Neuron (in vitro differentiated cells): ENCODE results near the gene ACTR1A.

Experiments
- H2AFZ ChIP-seq: one replicate; pipeline ENCODE4 v1.6.1; 2013; ENCODE audit warnings: low read depth, mild to moderate bottlenecking, inconsistent platforms, low read length, moderate library complexity
- H3K27me3 ChIP-seq: one replicate; pipeline ENCODE4 v1.6.1; 2013; ENCODE audit warnings: low read length; ENCODE audit not compliant: insufficient read depth
- H3K36me3 ChIP-seq: one replicate; pipeline ENCODE4 v1.6.1; 2013; ENCODE audit warnings: low read length; ENCODE audit not compliant: insufficient read depth
- H3K4me1 ChIP-seq: one replicate; pipeline ENCODE4 v1.6.1; 2013; ENCODE audit warnings: low read length; ENCODE audit not compliant: insufficient read depth
- H3K4me3 ChIP-seq: 2 replicates; pipeline ENCODE4 v1.5.1; 2013; ENCODE audit warnings: mild to moderate bottlenecking, low read length, moderate library complexity
- H3K9me3 ChIP-seq: one replicate; pipeline ENCODE4 v1.6.1; 2013; ENCODE audit warnings: low read length

ACTR1A gene

GRCh38 chr10:102451105-102451969, 51.2 kb downstream of the ACTR1A start, which contains the start of gene C10orf95:
Gene C10orf95, minus strand, starts transcription at chr10:102451543. Its CDS starts 450 bp downstream, at chr10:102451093.
- no peaks in the 10 kb centered on the region for H3K36me3 ChIP-seq
- peak within 1 kb of the TSS; percentile 62 for H3K4me3 ChIP-seq
- no peaks in the 10 kb centered on the region for H3K9me3 ChIP-seq
- no peaks in the 10 kb centered on the region for H3K27me3 ChIP-seq
- H2AFZ ChIP-seq, result peak within 1 kb of the TSS; percentile 29
- H3K4me1 ChIP-seq, result peaks cover 15% of the 10 kb centered on the region

DNA sequence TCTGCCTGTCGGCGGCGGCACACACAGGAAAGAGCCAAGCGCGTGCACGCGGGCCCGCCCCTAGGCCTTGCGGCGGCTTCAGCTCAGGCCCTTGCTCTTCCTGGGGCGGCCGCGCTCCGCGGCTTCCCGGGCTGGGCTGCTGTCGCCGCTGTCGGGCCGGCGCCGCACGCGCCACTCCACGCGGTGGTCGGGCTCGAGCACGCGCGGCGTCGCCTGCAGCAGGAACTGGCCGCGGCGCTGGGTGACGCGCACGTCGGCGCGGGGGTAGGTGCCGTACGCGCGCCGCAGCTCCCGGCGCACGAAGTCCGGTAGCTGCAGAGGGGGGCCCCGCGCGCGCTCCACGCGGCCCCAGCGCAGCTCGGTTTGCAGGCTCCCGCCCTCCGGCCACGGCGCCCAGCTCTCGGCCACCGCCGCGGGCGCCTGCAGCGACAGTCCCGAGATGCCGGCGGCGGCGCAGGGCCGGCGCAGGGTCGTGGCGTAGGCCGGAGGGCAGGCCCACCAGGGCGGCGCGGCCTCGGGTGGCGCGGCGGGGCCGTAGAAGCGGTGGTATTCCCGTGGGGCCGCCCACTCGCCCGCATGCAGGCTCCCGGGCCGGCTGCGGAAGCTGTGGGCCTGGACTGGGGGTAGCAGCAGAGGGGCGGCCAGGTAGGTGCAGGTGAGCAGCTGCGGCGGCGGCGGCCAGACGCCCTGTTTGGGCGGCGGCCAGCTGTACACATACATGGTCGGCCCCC, 52.0 kb downstream of the ACTR1A start:
- peak overlapping the region; percentile 62 for H3K4me3 ChIP-seq
- peak overlapping the region; percentile 29 for H2AFZ ChIP-seq
- no peaks in the 10 kb centered on the region for H3K36me3 ChIP-seq
- no peaks in the 10 kb centered on the region for H3K9me3 ChIP-seq
- H3K4me1 ChIP-seq, result peaks cover 15% of the 10 kb centered on the region
- no peaks in the 10 kb centered on the region for H3K27me3 ChIP-seq

- peak overlapping the region; percentile 29 for H2AFZ ChIP-seq
- no peaks in the 10 kb centered on the region for H3K9me3 ChIP-seq
- H3K27me3 ChIP-seq, result no peaks in the 10 kb centered on the region
- no peaks in the 10 kb centered on the region for H3K36me3 ChIP-seq
- H3K4me3 ChIP-seq, result peak overlapping the region; percentile 62
- peaks cover 15% of the 10 kb centered on the region for H3K4me1 ChIP-seq
Measured at GRCh38 chr10:102450124-102450373, 52.5 kb downstream of the ACTR1A start.

DNA sequence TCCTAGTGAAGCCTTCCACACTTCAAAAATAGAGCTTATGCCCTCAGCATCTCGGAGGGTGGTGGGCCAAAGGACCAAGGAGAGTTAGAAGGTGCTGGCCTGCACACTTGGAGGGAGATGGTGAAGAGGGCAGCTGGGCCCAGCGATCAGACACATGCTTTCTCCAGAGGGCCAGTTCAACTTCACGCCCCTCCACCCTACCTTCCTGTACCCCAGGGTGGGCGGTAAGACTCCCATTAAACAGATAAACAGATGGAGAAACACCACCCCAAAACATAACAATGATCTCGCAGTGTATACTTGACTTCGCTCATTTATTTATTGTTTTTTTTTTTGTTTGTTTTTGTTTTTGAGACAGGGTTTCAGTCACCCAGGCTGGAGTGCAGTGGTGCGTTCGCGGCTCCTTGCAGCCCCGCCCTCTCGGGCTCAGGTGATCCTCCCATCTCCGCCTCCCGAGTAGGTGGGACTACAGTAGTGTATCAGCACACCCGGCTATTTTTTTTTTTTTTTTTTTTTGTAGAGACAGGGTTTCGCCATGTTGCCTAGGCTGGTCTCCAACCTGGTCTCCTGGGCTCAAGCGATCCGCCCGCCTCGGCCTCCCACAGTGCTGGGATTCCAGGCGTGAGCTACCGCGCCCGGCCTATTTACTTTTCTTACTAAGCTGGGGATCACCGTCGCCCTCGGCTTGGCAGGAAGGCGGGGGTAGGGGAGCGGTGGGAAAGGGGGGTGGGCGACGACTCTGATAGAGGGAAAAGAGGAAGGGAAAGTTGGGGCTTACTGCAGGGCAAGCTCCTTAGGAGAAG, 53.0 kb downstream of the ACTR1A start:
- Histone ChIP-seq H3K27me3 (no peaks in the 10 kb centered on the region), H3K4me3 (peak overlapping the region; percentile 62), H3K36me3 (no peaks in the 10 kb centered on the region), H2AFZ (peak overlapping the region; percentile 29), H3K4me1 (peaks cover 15% of the 10 kb centered on the region), H3K9me3 (no peaks in the 10 kb centered on the region)

DNA sequence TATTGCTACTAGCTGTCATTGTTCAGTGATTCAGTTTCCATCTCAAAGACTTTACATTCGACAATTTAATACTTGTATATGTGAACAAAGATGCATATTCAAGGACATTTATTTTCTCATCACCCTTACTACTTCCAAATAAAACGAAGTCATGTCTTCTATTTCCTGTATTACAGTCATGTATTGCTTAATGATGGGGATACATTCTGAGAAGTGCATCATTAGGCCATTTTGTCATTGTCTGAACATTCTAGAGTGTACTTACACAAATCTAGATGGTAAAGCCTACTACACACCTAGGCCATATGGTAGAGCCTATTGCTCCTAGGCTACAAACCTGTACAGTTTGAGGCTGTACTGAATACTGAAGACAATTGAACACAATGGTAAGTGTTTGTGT, 57.7 kb downstream of the ACTR1A start:
- Histone ChIP-seq H3K4me3 (no peak overlapping the region), H3K36me3 (no peaks in the 10 kb centered on the region), H3K4me1 (peaks cover 3% of the 10 kb centered on the region), H3K9me3 (no peaks in the 10 kb centered on the region), H2AFZ (no peak overlapping the region), H3K27me3 (no peaks in the 10 kb centered on the region)

GRCh38 chr10:102438374-102438773, 64.1 kb downstream of the ACTR1A start:
- no peak overlapping the region for H2AFZ ChIP-seq
- no peaks in the 10 kb centered on the region for H3K9me3 ChIP-seq
- peaks cover 14% of the 10 kb centered on the region for H3K4me1 ChIP-seq
- no peaks in the 10 kb centered on the region for H3K36me3 ChIP-seq
- H3K4me3 ChIP-seq, result no peak overlapping the region
- H3K27me3 ChIP-seq, result peaks cover 2% of the 10 kb centered on the region

GRCh38 chr10:102437515-102437914, 65.0 kb downstream of the ACTR1A start:
- Histone ChIP-seq H3K4me3 (no peak overlapping the region), H3K4me1 (peaks cover 14% of the 10 kb centered on the region), H2AFZ (no peak overlapping the region), H3K36me3 (no peaks in the 10 kb centered on the region), H3K27me3 (peaks cover 2% of the 10 kb centered on the region), H3K9me3 (no peaks in the 10 kb centered on the region)

GRCh38 chr10:102436312-102436711, 66.2 kb downstream of the ACTR1A start:
- no peak overlapping the region for H3K4me3 ChIP-seq
- H2AFZ ChIP-seq, result no peak overlapping the region
- H3K27me3 ChIP-seq, result peaks cover 2% of the 10 kb centered on the region
- H3K9me3 ChIP-seq, result no peaks in the 10 kb centered on the region
- H3K36me3 ChIP-seq, result no peaks in the 10 kb centered on the region
- peaks cover 18% of the 10 kb centered on the region for H3K4me1 ChIP-seq

DNA sequence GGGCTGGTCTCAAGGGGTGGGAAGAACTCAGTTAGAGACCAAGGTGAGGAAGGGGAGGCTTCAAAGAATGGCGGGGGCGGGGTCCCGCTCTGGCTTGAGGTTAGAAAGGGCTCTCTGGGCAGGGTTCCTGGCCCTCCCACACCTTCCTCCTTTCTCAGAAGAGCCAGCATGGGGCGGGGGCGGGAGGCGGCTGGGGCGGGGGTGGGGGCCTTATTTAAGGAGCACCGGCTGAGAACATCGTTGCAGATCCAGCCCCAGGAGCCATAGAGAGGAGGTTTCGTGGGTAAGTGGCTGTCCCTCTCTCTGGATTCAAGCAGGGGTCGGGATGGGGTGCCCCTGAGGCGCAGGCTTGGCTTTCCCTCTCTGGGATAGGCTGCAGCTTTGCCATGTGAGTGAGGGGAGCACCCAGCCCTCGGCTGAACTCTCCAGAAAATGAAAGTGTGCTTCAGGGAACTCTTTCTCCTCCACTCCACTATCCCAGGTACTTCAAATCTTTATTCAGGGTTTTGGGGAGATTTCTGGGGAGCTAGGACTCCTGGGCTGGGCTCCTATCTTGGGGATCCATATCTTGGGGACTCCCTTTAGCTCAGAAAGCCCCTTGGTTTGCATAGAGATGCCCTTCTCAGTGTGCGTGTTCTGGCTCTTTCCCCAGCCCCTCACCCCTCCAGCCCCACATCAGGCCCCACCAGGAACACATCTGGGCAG, 66.8 kb downstream of the ACTR1A start:
- H3K9me3 ChIP-seq, result no peaks in the 10 kb centered on the region
- H3K36me3 ChIP-seq, result no peaks in the 10 kb centered on the region
- H3K4me1 ChIP-seq, result peaks cover 19% of the 10 kb centered on the region
- peaks cover 2% of the 10 kb centered on the region for H3K27me3 ChIP-seq
- no peak overlapping the region for H2AFZ ChIP-seq
- no peak overlapping the region for H3K4me3 ChIP-seq

DNA sequence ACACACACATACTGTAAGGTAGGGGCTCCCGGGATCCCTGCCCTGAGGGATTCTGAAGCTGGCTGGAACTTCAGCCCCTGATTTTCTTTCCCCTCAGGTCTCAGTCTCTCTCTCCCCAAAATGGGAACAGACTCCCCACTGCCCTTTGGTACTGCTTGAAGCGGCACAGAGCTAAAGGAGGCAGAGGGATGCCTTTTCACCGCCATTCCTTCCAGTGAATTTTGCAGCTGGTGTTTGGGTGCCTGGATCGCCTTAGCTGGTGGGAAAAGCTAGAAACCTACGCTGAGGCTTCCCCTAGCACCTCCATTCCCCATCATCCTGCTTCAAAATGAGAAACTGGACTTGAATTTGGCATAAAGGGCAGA, 67.4 kb downstream of the ACTR1A start:
- Histone ChIP-seq H3K9me3 (no peaks in the 10 kb centered on the region), H3K4me1 (peaks cover 19% of the 10 kb centered on the region), H3K4me3 (no peak overlapping the region), H3K36me3 (no peaks in the 10 kb centered on the region), H2AFZ (no peak overlapping the region), H3K27me3 (peaks cover 2% of the 10 kb centered on the region)

DNA sequence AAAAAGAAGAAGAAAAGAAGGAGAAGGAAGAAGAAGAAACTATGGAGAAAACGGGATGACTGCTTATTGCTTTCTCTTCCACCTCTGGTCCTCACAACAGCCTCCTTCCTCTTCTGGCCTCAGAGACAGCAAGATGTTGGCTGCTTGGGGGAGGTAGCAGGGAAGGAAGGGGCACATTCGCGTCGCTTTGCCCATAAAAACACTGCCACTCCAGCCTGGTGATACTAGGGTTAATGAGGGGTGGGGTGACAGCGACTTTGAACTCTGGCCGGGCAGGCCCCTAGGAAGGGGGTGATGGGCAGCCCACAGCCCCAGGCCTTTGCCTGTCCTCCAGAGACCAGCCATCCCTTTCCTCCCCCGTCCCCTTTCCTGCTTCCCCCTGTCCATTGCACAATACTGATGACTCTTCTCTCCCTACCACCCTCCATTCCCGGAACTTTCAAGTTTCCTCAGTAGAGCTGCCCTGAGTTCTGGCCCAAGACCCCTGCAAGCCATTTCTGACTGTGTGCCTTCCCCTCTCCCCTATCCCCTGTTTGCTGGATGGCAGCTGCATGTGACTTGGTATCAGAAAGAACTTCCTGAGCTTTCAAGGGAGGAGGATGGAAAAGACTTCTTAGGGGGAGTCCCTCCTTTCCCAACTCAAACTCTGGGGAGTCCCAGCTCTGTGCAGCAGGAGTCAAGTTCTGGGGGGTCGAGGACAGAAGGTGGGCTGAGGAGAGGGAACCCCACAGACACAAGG, 67.9 kb downstream of the ACTR1A start:
- Histone ChIP-seq H3K27me3 (peaks cover 2% of the 10 kb centered on the region), H3K4me1 (peaks cover 19% of the 10 kb centered on the region), H3K4me3 (no peak overlapping the region), H3K9me3 (no peaks in the 10 kb centered on the region), H2AFZ (no peak overlapping the region), H3K36me3 (no peaks in the 10 kb centered on the region)

DNA sequence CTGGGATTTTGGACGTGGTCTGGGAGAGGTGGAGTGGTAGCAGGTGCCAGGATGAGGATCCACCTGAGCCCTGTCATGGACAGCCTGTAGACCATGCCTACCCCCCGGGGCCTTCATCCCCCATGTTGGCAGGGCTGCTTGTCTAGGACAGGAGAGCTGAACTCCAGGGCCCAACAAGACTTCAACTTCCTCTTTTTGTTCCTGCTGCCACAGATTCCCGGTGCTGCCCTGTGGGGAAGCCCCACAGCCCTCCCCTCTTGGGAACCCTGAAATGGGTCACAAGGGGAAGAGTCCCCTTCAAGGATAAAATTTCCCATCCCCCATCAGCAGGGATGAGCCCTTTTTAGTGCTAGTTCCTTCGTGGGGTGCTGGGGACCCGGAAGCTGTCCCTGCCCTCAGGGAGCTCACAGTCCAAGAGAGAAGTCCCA, 68.9 kb downstream of the ACTR1A start:
- Histone ChIP-seq H3K27me3 (peaks cover 2% of the 10 kb centered on the region), H3K36me3 (no peaks in the 10 kb centered on the region), H3K9me3 (no peaks in the 10 kb centered on the region), H2AFZ (no peak overlapping the region), H3K4me3 (no peak overlapping the region), H3K4me1 (peaks cover 19% of the 10 kb centered on the region)
